Vagina (tissue), 2 donors: ENCODE measurements around the gene GSG1L.

Experiments
- POLR2A ChIP-seq, 2 donors: fragments of 450-650 bp; IDR thresholded peaks; one replicate each; pipeline ENCODE4 v1.6.1; 2017; ENCODE audit warnings: antibody characterized with exemption in 2 of 2, mild to moderate bottlenecking in 2 of 2, moderate library complexity in 2 of 2
- POLR2AphosphoS5 ChIP-seq, 2 donors: sonication (generic); formaldehyde crosslinking; IDR thresholded peaks; one replicate each; pipeline ENCODE4 v1.9.0; 2017; ENCODE audit warnings: antibody characterized with exemption in 2 of 2, mild to moderate bottlenecking in 2 of 2, low read depth in 1 of 2; ENCODE audit not compliant: insufficient read depth in 1 of 2
- TF ChIP-seq, protein P1 (sequence below), 3 experiments: fragments of 450-650 bp in 2 of 3; fragments of 200-600 bp in 1 of 3; sonication (generic) in 1 of 3; IDR thresholded peaks; one replicate each; pipeline ENCODE4 v1.5.1; 2017 to 2019; ENCODE audit warnings: antibody characterized with exemption in 3 of 3, mild to moderate bottlenecking in 2 of 3, moderate library complexity in 2 of 3

DNA sequence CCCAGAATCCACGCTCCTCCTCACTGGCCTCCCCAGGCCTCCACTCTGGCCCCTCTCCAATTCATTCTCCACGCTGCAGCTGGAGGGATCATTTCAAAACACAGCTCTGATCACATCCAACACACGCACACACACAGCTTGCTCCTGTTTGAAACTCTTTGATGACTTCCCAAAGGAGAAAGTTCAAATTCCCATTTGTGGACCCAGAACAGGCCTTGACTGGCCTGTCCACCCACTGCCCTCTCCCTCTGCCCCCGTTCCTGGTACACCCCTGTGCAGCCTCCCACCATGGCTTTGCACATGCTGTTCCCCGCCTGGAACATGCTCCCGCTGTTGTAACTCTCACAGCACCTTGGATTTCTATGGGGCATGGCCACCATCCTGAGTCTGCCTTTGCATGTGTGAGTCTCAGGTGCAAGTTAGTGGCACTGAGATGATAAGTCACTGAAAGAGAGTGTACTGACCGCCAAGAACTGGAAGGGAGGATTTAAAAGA lies 100.0 kb downstream of the GSG1L start:
- TF ChIP-seq POLR2A (IDR thresholded peaks at IDR 0.05) (no peak), POLR2AphosphoS5 (IDR thresholded peaks at IDR 0.05; ENCODE audit: insufficient read depth in 1 of 2, low read depth in 1 of 2) (no peak)
- TF ChIP-seq, protein P1, sequence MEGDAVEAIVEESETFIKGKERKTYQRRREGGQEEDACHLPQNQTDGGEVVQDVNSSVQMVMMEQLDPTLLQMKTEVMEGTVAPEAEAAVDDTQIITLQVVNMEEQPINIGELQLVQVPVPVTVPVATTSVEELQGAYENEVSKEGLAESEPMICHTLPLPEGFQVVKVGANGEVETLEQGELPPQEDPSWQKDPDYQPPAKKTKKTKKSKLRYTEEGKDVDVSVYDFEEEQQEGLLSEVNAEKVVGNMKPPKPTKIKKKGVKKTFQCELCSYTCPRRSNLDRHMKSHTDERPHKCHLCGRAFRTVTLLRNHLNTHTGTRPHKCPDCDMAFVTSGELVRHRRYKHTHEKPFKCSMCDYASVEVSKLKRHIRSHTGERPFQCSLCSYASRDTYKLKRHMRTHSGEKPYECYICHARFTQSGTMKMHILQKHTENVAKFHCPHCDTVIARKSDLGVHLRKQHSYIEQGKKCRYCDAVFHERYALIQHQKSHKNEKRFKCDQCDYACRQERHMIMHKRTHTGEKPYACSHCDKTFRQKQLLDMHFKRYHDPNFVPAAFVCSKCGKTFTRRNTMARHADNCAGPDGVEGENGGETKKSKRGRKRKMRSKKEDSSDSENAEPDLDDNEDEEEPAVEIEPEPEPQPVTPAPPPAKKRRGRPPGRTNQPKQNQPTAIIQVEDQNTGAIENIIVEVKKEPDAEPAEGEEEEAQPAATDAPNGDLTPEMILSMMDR (IDR thresholded peaks at IDR 0.05): no peak
